GM19467 (cell line): Measurements from ENCODE around the gene SGPL1.
"Not testable (repeated sequence)": the region's sequence is repeated elsewhere in the genome, so short reads cannot be mapped to it uniquely, and the experiment has no call there.

Experiments
- ATAC-seq: cut with Tn5 transposase; IDR thresholded peaks from one replicate; pipeline ENCODE4 v1.9.1; 2021; ENCODE audit warnings: mild to moderate bottlenecking, moderate library complexity; ENCODE audit not compliant: unreplicated experiment

SGPL1 gene

DNA sequence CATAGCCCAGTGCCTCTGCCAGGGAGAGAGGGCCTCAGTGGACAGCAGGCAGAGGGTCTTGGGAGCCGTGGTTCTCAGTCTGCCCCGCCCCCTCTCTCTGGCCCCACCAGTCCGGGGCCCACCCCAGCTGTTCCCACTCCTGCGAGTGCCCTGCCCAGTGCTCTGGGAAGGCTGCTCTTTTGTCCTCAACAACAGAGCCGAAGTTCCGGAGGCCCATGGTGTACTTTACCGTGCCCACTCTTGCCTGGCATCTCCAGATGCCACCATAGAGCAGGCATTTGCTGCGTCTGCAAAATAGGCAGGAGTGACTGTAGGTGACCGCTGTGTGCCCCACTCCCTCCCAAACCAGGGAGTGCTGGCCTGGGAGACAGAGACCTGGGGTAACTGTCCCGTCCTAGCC, 101.9 kb downstream of the SGPL1 start:
- ATAC-seq = no peak

DNA sequence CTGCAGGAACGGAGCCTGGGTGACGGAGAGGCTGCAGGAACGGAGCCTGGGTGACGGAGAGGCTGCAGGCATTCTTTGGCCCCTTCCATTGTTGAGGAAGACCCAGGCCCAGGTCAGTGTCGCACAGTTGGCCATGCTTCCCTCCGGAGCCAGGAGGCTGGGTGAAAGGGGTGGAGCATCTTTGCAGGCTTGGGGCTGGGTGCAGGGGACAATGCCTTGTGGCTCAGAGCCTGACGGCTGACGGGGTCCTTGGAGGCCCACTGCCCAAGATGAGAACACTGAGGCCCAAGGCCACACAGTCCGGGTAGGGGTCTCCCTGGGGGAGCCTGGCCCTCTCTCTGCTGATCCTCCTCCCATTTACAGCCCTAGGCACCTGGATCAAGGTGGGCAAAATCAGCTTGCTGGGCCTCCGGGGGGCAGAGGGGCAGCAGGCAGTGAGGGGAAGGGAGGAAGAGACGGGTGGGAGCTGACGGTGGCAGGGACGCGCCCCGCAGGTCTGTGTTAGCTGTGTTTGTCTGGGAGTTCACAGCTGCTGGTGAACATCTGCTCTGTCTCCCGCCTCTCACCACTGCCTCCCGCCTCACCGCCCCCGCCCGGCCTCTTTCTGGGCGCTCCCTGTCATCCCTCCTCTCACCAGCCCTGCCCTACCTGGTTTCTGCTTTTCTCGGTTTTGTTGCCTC, 103.2 kb downstream of the SGPL1 start:
- no peak for ATAC-seq

DNA sequence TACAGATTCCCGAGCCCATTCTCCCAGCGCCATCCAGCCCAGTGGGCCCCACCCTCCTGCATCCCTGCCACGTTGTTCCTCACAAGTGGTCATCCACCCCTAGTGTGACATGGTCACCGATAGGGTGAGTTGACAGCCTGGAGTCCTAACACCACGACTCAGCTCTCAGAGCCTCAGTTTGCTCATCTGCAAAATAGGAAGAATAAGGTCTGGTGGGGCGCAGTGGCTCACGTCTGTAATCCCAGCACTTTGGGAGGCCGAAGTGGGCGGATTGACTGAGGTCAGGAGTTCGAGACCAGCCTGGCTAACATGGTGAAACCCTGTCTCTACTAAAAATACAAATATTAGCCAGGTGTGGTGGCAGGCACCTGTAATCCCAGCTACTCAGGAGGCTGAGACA, 104.2 kb downstream of the SGPL1 start:
- ATAC-seq = not testable (repeated sequence)

DNA sequence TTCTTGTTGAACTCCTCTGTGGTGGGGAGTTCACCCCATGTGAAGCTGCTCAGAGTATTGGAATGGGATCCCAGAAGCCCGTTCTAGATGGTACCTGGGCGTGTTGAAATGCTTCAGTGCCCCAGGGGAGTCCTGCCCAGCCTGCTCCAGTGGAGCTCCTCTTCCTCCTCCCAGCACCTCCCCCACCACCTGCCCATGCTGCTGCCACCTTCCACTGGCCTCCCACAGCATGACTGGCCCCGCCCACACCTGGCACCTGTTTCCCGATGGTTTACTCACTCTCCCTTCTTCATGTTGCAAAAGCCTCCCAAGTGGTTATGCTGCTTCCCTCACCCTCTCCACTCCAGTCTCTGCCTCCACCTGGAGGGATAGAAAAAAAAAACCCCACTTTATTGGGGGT, 104.8 kb downstream of the SGPL1 start:
- ATAC-seq = no peak

DNA sequence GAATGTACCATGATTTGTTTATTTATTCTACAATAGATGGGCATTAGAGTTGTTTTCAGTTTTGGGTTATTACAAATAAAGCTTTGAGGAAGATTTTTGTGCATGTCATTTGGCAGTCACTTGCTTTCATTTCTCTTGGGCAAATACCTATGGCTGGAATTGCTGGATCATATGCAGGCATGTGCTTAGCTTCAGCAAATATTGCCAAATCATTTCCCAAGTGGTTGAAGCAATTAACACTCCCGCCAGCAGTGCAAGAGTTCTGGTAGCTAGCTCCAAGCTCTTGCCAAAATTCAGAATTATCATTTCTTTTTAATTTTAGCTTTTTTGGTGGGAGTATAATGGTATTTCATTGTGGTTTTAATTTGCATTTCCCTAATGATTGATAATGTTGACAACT, 105.5 kb downstream of the SGPL1 start:
- ATAC-seq = no peak

DNA sequence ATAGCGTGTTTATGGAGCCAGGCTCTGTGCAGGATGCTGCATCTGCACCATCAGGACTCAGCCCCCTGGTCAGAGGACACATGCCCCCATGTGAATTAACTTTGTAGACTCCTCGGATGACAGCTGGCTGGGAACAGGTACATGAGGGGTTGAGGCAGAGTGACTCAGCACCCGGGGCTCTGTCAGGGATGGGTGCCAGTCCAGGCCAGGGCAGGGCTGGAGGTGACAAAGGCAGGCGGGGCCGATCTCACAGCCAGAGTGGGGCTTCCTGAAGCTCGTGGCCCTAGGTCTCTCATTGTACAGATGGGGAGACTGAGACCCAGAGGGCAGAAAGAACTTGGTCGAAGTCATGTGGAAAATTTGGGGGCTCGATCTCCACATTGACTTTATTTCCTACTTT, 107.9 kb downstream of the SGPL1 start:
- no peak for ATAC-seq

DNA sequence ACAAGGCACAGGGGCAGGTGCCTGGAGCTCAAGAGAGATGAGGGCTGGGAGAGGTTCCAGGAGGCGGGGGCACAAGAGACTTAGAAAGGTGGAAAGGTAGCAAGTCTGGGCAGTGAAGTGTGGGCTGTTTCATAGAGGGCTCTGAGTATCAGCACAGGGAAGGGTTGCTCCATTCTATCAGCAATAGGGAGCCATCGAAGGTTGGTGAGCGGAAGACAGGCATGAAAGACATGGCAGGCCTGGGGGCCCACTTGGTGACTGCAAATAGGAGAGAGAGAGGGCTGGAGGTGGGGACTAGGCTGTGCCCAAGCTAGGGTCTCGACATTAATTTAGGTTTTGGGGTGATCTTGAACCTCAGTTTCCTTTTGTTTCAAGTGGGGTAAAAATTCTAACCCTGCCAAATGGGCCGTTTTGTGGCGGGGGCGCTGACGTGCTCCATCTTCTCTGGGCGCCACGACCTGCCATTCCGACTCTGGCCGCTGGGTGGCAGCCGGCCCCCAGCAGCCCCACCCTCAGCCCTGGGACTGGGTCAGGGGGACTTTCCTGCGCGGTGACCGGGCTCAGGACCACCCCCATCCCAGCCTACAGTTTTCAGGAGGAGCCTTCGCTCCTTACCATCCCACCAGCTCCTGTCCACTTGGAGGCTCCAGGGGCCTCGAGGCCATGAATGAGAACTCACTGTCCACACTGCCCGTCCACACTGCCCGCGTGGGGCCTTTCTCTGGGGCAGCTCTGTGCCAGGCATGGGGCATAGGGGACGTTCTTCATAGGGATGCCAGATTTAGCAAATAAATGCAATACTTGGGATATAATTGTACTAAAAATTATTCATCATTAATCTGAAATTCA, 109.9 kb downstream of the SGPL1 start:
- ATAC-seq = no peak

DNA sequence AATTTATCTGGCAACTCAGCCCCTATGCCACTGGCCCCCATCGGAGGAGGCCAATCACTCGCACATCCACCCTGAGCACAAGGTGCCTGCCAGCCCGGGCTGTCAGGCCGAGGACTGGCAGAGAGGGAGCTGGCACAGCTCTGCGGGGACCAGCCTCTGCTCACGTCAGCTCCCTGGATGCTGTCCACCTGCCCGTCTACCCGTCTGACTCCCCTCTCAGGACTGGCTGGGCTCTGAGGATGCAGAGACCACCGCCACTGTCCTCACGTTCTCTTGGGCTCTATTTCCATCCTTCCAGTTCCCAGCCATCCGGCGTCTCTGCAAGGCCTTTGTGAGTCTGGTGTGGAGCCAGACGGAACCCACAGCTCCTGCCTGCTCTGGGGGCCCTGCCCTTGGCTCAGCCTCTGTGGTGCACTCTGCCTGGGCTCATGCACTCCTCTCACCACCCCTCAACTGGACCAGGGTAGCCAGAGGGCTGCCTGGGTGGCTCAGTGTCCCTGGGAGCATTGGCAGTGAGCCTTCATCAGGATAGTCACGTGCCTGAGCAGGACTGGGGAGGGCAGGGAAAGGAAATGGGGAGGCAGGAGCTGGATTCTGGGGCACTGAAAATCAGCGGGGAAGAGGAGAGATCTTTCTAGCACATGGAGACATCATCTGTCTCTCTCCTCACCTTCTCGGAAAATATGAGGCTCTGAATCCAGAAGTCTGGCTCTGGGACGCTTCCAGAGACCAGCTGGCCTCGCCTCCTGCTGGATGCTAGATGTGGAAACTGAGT, 110.7 kb downstream of the SGPL1 start:
- no peak for ATAC-seq

DNA sequence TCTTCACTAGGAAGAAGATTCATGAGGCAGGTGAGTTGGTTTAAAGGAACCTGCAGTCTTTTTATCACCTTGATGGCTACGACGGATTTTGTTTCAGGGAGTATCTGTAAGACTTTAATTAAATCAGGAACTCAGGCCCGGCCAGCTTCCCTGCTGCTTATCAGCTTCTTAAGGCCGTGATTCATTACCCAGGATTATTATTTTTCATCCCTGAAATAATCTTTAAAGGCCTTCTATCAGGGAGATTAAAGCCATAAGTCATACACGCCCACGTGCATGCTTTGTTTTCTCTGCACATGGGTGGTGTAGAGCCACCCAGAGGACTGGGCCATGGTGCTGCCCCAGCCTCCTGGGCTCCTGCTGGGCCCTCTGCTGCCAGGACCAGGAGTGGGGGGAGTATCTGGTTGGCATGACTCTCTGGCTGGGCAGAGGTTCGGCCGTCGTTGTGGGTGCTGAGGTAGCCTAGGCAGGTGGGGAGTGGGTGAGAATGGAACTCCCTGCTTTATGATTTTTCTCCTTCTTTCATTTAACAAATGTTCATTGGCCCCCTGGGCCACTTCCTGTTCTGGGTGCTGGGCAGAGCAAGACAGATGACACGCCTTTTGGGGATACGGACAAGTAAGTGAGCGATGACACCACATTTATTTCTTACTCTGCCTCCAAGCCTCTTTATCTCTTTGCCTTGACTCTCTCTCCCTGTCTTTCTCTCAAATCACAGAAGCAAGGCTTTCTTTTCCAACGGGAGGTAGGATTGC, 111.6 kb downstream of the SGPL1 start:
- no peak for ATAC-seq

DNA sequence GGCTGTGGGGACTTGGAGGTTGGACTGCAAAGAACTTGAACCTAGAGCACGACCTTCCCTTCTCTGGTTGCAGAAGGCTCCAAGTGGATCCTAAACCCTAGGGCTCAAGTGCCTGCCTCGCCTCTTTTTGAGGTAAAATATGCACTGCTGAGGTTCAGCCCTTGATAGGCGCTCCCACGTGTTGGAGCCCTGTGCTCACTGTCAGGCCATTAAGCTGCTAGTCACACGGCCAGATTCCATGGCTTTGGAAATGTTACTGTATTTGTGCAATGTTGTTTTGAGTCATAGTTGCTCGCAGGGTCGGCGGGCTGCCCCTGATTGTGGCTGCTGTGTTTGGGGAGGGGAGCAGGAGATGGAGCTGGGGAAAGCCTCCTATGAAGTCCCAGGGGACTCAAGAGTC, 112.4 kb downstream of the SGPL1 start:
- no peak for ATAC-seq

DNA sequence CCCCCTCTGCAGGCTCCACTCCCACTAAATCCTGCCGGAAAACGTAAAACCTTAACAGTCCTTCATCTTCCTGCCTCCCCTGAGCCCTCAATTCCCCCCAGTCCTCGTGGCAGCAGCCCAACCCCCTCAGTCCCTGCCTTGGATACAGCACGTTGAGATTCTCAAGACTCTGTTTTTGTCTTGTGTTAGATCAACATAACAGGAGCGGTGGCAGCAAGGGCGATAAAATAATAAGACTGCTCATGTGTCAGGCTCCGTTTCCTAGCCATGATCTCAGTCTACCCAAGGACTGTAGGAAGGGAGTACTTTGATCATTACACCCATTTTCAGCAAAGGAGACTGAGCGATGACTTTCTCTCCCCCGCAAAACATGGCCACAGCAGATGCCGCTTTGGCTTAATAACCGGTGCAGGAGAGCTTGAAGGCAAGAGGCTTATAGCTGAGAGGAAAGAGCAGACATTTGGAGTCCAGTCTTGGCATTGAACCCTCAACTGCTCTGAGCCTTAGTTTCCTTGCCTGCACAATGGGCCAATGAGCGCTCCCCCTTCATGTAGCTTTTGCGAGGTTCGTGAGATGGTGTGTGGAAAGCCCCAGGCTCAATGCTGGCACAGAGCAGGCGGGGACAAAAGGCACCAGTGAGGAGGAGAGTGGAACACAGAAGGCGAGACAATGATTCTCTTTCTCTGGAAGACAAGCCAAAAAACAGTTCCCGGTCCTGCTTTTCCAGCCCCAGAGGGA, 114.7 kb downstream of the SGPL1 start:
- ATAC-seq = no peak
